ENCODE measurements around the gene RNU2-63P.
"Not testable (repeated sequence)": the region's sequence is repeated elsewhere in the genome, so short reads cannot be mapped to it uniquely, and the experiment has no call there.

The RNU2-63P gene

DNA sequence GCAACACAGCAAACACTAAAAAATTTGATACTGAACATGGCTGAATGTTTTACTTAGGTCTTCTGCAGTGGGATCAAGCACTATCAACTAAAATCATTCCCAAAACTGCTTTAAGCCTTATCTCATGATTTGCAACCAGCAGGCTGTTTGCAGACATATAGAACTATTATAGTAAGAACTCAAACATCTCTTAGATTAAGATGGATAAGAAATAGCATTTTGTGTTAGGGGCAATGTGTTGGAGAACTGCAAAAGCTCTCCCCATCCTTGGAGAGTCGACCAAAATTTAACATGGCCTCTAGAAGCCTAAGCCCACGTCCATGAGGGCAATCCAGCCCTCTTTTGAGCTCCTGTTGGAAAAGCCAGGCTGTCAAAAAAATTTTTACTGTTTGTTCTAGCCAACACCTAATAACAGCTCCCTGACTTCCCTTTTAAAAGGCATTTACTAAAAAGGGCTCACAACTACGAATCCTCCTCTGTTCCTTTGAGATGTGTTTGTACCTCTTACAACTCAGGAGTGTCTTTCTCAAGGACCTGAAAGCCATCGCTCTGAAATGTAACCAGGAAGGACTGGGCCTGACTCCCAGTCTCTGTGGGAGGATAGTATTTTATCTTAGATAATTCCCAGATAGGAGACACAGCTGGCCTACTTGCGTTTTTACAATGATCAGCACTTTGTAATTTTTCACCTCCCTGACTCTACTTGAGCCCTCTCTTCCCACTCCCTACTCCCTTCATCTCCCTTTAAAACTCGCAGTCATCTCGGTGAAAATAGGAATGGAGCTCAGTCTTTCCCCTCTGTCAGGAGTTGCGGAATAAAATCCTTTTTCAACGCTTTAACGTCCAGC lies 37.8 kb upstream of the RNU2-63P start:
- no peak for DNase-seq (ENCODE audit: extremely low spot score)
- CTCF ChIA-PET, result no interaction called here
- no peak for TF ChIP-seq L3MBTL2 (conservative IDR thresholded peaks at IDR 0.05)
- TF ChIP-seq, protein P1, sequence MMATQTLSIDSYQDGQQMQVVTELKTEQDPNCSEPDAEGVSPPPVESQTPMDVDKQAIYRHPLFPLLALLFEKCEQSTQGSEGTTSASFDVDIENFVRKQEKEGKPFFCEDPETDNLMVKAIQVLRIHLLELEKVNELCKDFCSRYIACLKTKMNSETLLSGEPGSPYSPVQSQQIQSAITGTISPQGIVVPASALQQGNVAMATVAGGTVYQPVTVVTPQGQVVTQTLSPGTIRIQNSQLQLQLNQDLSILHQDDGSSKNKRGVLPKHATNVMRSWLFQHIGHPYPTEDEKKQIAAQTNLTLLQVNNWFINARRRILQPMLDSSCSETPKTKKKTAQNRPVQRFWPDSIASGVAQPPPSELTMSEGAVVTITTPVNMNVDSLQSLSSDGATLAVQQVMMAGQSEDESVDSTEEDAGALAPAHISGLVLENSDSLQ (IDR thresholded peaks at IDR 0.05), result no peak
- no peak for TF ChIP-seq LEF1 (IDR thresholded peaks at IDR 0.05; ENCODE audit: borderline replicate concordance)
- TF ChIP-seq SP1 (IDR thresholded peaks at IDR 0.05), result no peak
- TF ChIP-seq CTBP1 (IDR thresholded peaks at IDR 0.05; ENCODE audit: borderline replicate concordance), result no peak
- TF ChIP-seq FOXA1 (IDR thresholded peaks at IDR 0.05), result no peak
- no peak for TF ChIP-seq ARNT (IDR thresholded peaks at IDR 0.05)
- no peak for TF ChIP-seq ELF4 (IDR thresholded peaks at IDR 0.05)
- TF ChIP-seq BHLHE40 (IDR thresholded peaks at IDR 0.05; ENCODE audit: borderline replicate concordance), result no peak
- no peak for TF ChIP-seq FOXK2 (IDR thresholded peaks at IDR 0.05)
- no peak for TF ChIP-seq ZNF384 (IDR thresholded peaks at IDR 0.05)
- TF ChIP-seq SUZ12 (IDR thresholded peaks at IDR 0.05), result no peak
- TF ChIP-seq TARDBP (IDR thresholded peaks at IDR 0.05), result no peak
- POLR2A ChIA-PET, result interaction anchor here (1.0 to 1.8 kb wide), 3 partner anchors 9 to 26 kb away, joined by 3 to 4 read pairs (median 3); no protein-coding TSS in a partner anchor

DNA sequence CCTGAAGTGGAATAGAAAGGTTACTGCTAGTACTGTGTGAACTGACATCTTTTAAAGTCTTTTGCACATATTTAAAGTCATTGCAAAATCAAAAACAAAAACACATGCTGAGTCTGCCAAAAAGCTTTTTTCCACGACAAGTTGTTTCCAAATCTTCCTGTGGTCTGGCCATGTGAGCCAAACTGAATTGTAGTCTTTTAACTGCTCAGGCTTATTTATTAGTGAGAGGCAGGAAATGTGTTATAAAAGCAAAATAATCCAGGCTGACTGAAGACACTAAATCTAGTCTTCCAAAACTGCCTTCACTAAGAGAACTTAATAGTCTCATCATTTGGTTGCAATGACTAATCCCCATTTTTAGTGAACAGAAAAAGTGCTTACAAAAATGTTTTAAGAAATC lies 36.9 kb upstream of the RNU2-63P start:
- no peak for DNase-seq (ENCODE audit: extremely low spot score)
- ChIA-PET CTCF (no interaction called here), POLR2A (no interaction called here)
- TF ChIP-seq, protein P1 (IDR thresholded peaks at IDR 0.05), result no peak
- no peak for TF ChIP-seq TARDBP (IDR thresholded peaks at IDR 0.05)
- no peak for TF ChIP-seq CTBP1 (IDR thresholded peaks at IDR 0.05; ENCODE audit: borderline replicate concordance)
- no peak for TF ChIP-seq ELF4 (IDR thresholded peaks at IDR 0.05)

DNA sequence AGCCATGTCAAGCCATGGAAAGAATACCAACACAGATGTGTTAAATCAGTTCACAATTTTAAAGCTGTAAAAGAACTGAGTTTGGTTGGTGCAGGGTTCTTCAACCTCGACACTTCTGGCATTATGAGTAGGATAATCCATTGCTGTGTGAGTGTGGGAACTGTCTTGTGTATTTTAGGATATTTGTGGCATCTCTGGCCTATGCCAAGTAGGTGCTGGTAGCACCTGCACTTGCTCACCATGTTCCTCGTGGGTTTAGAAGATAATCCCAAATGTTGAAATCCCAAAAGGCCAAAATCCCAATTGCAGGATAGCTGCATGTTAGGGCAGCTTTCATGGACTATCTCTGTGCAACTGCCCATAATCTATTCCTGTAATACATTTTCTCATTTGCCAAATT lies 35.4 kb upstream of the RNU2-63P start:
- ChIA-PET CTCF (no interaction called here), POLR2A (no interaction called here)
- no peak for TF ChIP-seq CTBP1 (IDR thresholded peaks at IDR 0.05; ENCODE audit: borderline replicate concordance)
- TF ChIP-seq HDGF (IDR thresholded peaks at IDR 0.05; ENCODE audit: borderline replicate concordance), result no peak
- no peak for DNase-seq (ENCODE audit: extremely low spot score)

DNA sequence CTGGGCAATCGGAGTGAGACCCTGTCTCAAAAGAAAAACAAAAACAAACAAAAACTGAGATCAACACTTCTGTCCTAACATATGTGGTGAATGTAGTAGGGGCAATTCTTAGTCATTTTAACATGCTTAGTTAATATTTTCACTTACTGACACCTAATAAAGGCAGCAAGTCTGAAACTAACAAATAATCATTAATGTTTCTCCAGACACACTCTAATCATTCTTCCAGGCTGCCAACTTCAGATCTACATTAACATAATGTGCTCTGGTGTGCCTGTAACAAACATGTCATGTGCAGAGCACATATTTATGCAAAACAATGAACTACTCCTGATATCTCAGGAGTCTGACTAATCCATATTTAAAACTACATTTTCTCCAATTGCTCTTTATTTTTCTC lies 33.3 kb upstream of the RNU2-63P start:
- POLR2A ChIA-PET, result no interaction called here

DNA sequence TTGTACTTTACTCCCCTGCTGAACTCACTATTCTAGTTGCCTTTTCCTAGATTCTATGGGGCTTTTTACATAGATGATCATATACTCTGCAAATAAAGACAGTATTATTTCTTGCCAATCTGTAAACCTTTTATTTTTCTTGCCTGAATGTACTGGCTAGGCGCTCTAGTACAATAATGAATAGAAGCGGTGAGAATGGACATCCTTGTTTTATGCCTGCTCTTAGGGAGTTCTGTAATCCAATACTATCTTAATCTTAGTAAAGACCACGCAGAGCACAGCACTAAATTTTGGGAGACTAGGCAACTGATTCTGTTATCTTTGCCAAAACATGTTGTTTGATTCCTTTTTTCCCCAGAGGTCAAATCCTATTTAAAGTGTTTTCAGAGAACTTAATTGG lies 32.2 kb upstream of the RNU2-63P start:
- no peak for DNase-seq (ENCODE audit: extremely low spot score)
- ChIA-PET POLR2A (no interaction called here), CTCF (no interaction called here)
- TF ChIP-seq NFRKB (IDR thresholded peaks at IDR 0.05) (no peak), ARNT (IDR thresholded peaks at IDR 0.05) (no peak), CTBP1 (IDR thresholded peaks at IDR 0.05; ENCODE audit: borderline replicate concordance) (no peak), FOXA1 (IDR thresholded peaks at IDR 0.05) (no peak), ZNF384 (IDR thresholded peaks at IDR 0.05) (no peak), FOXM1 (IDR thresholded peaks at IDR 0.05; ENCODE audit: borderline replicate concordance) (no peak), HDGF (IDR thresholded peaks at IDR 0.05; ENCODE audit: borderline replicate concordance) (no peak), L3MBTL2 (conservative IDR thresholded peaks at IDR 0.05) (no peak), BHLHE40 (IDR thresholded peaks at IDR 0.05; ENCODE audit: borderline replicate concordance) (no peak), SUZ12 (IDR thresholded peaks at IDR 0.05) (no peak), ELF4 (IDR thresholded peaks at IDR 0.05) (no peak), SP1 (IDR thresholded peaks at IDR 0.05) (no peak), TARDBP (IDR thresholded peaks at IDR 0.05) (no peak), LEF1 (IDR thresholded peaks at IDR 0.05; ENCODE audit: borderline replicate concordance) (no peak), FOXK2 (IDR thresholded peaks at IDR 0.05) (no peak)
- TF ChIP-seq, protein P1 (IDR thresholded peaks at IDR 0.05), result no peak

More for the DNA sequence above, 33.3 kb upstream of the RNU2-63P start:
- no peak for TF ChIP-seq ELF4 (IDR thresholded peaks at IDR 0.05)
- no peak for DNase-seq (ENCODE audit: extremely low spot score)
- CTCF ChIA-PET, result interaction anchor here (1.9 kb wide), 1 partner anchor 11 kb away, joined by 7 read pairs; no protein-coding TSS in a partner anchor

DNA sequence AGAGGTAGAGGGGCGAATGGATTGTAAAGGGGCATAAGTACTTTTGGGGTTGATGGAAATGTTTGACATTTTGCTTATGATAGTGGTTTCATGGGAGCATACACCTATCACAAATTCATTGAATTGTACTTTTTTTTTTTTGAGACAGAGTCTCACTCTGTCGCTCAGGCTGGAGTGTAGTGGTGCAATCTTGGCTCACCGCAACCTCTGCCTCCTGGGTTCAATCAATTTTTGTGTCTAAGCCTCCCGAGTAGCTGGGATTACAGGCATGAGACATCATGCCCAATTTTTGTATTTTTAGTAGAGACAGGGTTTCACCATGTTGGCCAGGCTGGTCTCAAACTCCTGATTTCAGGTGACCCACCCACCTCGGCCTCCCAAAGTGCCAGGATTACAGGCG lies 29.2 kb upstream of the RNU2-63P start:
- DNase-seq (ENCODE audit: extremely low spot score), result not testable (repeated sequence)
- POLR2A ChIA-PET, result interaction anchor here (1.3 kb wide), 1 partner anchor 9 kb away, joined by 3 read pairs; no protein-coding TSS in a partner anchor
- CTCF ChIA-PET, result interaction anchor here (0.7 kb wide), 1 partner anchor 17 kb away, joined by 3 read pairs; no protein-coding TSS in a partner anchor

DNA sequence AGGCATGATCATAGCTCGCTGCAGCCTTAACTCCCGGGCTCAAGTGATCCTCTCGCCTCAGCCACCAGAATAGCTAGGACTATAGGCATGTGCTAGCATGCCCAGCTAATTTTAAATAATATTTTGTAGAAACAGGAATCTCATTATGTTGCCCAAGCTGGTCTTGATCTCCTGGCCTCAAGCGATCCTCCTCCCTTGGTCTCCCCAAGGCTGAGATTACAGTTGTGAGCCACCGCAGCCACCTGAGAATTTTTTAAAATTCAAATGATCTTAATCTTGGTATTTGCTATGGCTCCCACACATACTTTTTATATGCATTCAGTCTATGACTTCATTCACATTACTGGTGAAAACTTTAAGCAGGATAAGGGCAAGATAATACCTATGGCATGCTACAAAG lies 26.1 kb upstream of the RNU2-63P start:
- DNase-seq (ENCODE audit: extremely low spot score), result no peak
- POLR2A ChIA-PET, result no interaction called here
- CTCF ChIA-PET, result interaction anchor here (0.7 to 1.3 kb wide), 2 partner anchors 15 to 18 kb away, joined by 3 to 7 read pairs; no protein-coding TSS in a partner anchor
- TF ChIP-seq FOXK2 (IDR thresholded peaks at IDR 0.05) (no peak), SUZ12 (IDR thresholded peaks at IDR 0.05) (no peak), CTBP1 (IDR thresholded peaks at IDR 0.05; ENCODE audit: borderline replicate concordance) (no peak), NFRKB (IDR thresholded peaks at IDR 0.05) (no peak), SP1 (IDR thresholded peaks at IDR 0.05) (no peak), FOXM1 (IDR thresholded peaks at IDR 0.05; ENCODE audit: borderline replicate concordance) (no peak), BHLHE40 (IDR thresholded peaks at IDR 0.05; ENCODE audit: borderline replicate concordance) (no peak), FOXA1 (IDR thresholded peaks at IDR 0.05) (no peak), ELF4 (IDR thresholded peaks at IDR 0.05) (no peak), L3MBTL2 (conservative IDR thresholded peaks at IDR 0.05) (no peak), ARNT (IDR thresholded peaks at IDR 0.05) (no peak), HDGF (IDR thresholded peaks at IDR 0.05; ENCODE audit: borderline replicate concordance) (no peak), ZNF384 (IDR thresholded peaks at IDR 0.05) (no peak), TARDBP (IDR thresholded peaks at IDR 0.05) (no peak), LEF1 (IDR thresholded peaks at IDR 0.05; ENCODE audit: borderline replicate concordance) (no peak)
- TF ChIP-seq, protein P1 (IDR thresholded peaks at IDR 0.05), result no peak

Measured in HEK293T (cell line).